WERI-Rb-1 (cell line): Measurements from ENCODE around the gene GHDC.

Experiments
- DNase-seq: peaks from one replicate; pipeline ENCODE4 v3.0.0-alpha.2; 2020
- H3K27ac ChIP-seq: fragments of 250-450 bp; sonication (Bioruptor Pico); 2 replicates; pipeline ENCODE4 v1.5.1; 2020; ENCODE audit warnings: mild to moderate bottlenecking, moderate library complexity
- H3K27me3 ChIP-seq: fragments of 250-450 bp; sonication (Bioruptor Pico); 2 replicates; pipeline ENCODE4 v1.5.1; 2021; ENCODE audit warnings: mild to moderate bottlenecking, low read depth, moderate library complexity; ENCODE audit not compliant: insufficient read depth, severe bottlenecking
- H3K36me3 ChIP-seq: fragments of 250-450 bp; sonication (Bioruptor Pico); 2 replicates; pipeline ENCODE4 v1.5.1; 2020; ENCODE audit warnings: mild to moderate bottlenecking, moderate library complexity
- H3K4me3 ChIP-seq: 2 replicates; pipeline ENCODE4 v1.5.1; 2011; ENCODE audit warnings: low read depth, mild to moderate bottlenecking, control low read depth, low read length
- H3K9me3 ChIP-seq: fragments of 250-450 bp; sonication (Bioruptor Pico); 2 replicates; pipeline ENCODE4 v1.5.1; 2021; ENCODE audit warnings: mild to moderate bottlenecking, moderate library complexity; ENCODE audit not compliant: severe bottlenecking
- TF ChIP-seq, protein P1 (sequence below): IDR thresholded peaks from 2 replicates; pipeline ENCODE4 v1.5.1; 2011; ENCODE audit warnings: low read depth, mild to moderate bottlenecking, control low read depth, inconsistent platforms, low read length

The GHDC gene

GRCh38 chr17:42203354-42203753 is 9.1 kb upstream of the GHDC start:
- TF ChIP-seq, protein P1, sequence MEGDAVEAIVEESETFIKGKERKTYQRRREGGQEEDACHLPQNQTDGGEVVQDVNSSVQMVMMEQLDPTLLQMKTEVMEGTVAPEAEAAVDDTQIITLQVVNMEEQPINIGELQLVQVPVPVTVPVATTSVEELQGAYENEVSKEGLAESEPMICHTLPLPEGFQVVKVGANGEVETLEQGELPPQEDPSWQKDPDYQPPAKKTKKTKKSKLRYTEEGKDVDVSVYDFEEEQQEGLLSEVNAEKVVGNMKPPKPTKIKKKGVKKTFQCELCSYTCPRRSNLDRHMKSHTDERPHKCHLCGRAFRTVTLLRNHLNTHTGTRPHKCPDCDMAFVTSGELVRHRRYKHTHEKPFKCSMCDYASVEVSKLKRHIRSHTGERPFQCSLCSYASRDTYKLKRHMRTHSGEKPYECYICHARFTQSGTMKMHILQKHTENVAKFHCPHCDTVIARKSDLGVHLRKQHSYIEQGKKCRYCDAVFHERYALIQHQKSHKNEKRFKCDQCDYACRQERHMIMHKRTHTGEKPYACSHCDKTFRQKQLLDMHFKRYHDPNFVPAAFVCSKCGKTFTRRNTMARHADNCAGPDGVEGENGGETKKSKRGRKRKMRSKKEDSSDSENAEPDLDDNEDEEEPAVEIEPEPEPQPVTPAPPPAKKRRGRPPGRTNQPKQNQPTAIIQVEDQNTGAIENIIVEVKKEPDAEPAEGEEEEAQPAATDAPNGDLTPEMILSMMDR = no peak
- DNase-seq = no peak
- Histone ChIP-seq H3K27me3 (no peaks in the 10 kb centered on the region), H3K27ac (peak overlapping the region; percentile 24; the same call in 1 of the 2 replicates), H3K9me3 (no peaks in the 10 kb centered on the region), H3K4me3 (no peak overlapping the region), H3K36me3 (peaks cover 56% of the 10 kb centered on the region)

DNA sequence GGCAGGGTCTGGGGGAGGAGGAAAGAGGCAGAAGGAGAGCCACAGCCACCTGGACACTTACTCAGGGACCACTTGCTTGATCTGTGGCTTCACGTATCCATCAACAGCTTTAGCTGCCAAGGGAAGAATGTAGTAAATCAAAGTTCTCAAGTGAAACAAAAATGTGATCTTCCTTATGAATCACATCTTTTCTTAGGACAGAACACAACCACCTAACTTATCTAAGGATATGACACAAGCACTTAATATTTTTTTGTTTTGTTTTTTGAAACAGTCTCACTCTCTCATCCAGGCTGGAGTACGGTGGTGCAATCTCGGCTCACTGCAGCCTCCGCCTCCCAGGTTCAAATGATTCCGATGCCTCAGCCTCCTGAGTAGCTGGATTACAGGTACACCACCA is 8.4 kb upstream of the GHDC start:
- Histone ChIP-seq H3K4me3 (no peak overlapping the region), H3K9me3 (no peaks in the 10 kb centered on the region), H3K27ac (peak overlapping the region; percentile 10; the same call in 1 of the 2 replicates), H3K36me3 (peaks cover 49% of the 10 kb centered on the region), H3K27me3 (no peaks in the 10 kb centered on the region)
- TF ChIP-seq, protein P1 = no peak
- no peak for DNase-seq

- no peaks in the 10 kb centered on the region for H3K27me3 ChIP-seq
- H3K4me3 ChIP-seq = no peak overlapping the region
- no peak overlapping the region for H3K27ac ChIP-seq
- peaks cover 44% of the 10 kb centered on the region for H3K36me3 ChIP-seq
- no peak for DNase-seq
- no peaks in the 10 kb centered on the region for H3K9me3 ChIP-seq
- TF ChIP-seq, protein P1 = no peak
Observed at GRCh38 chr17:42202159-42202558, 7.9 kb upstream of the GHDC start.

- no peak overlapping the region for H3K4me3 ChIP-seq
- H3K27me3 ChIP-seq = no peaks in the 10 kb centered on the region
- DNase-seq = no peak
- H3K36me3 ChIP-seq = peaks cover 37% of the 10 kb centered on the region
- no peaks in the 10 kb centered on the region for H3K9me3 ChIP-seq
- TF ChIP-seq, protein P1 = no peak
- no peak overlapping the region for H3K27ac ChIP-seq
Observed at GRCh38 chr17:42201458-42201772, 7.1 kb upstream of the GHDC start.

GRCh38 chr17:42200706-42201457 is 6.6 kb upstream of the GHDC start:
- H3K36me3 ChIP-seq = peaks cover 31% of the 10 kb centered on the region
- H3K4me3 ChIP-seq = no peak overlapping the region
- H3K27me3 ChIP-seq = no peaks in the 10 kb centered on the region
- no peak for DNase-seq
- H3K27ac ChIP-seq = no peak overlapping the region
- TF ChIP-seq, protein P1 = no peak
- H3K9me3 ChIP-seq = no peaks in the 10 kb centered on the region
